Stimulated activated CD8-positive, alpha-beta memory T cell treated with anti-CD3 and anti-CD28 coated beads, Interleukin-7, amount 100 ng/mL, for 48 hours (primary cell): Measurements from ENCODE around the gene MTCL1.

Experiments used
- DNase-seq, 2 donors: peaks; one replicate each; pipeline ENCODE4 v3.0.0-alpha.2; 2020; ENCODE audit warnings: low read depth in 1 of 2; ENCODE audit errors: extremely low read depth in 1 of 2

The MTCL1 gene

DNA sequence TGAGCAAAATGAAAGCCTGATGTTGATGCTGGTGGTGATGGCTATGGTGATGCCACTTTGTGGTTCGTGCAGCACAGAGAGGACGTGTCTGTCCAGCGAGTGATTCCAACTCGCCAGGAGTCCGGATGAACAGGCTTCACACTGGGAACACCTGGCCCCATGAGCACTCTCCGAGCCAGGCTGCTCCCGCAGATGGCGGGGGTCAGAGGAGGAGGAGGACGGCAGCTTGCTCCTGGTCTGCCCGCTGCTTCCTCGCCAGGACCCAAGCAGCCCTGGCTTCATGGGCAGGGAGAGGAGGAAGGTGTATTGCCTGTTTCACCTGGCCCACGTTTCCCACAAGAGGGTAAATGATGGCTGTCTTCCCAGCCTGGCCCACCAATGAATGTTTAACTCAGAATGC is 121.6 kb downstream of the MTCL1 start:
- DNase-seq, result no peak

GRCh38 chr18:8828300-8828699 is 122.9 kb downstream of the MTCL1 start:
- no peak for DNase-seq

GRCh38 chr18:8828798-8829197 is 123.4 kb downstream of the MTCL1 start:
- DNase-seq, result no peak

DNA sequence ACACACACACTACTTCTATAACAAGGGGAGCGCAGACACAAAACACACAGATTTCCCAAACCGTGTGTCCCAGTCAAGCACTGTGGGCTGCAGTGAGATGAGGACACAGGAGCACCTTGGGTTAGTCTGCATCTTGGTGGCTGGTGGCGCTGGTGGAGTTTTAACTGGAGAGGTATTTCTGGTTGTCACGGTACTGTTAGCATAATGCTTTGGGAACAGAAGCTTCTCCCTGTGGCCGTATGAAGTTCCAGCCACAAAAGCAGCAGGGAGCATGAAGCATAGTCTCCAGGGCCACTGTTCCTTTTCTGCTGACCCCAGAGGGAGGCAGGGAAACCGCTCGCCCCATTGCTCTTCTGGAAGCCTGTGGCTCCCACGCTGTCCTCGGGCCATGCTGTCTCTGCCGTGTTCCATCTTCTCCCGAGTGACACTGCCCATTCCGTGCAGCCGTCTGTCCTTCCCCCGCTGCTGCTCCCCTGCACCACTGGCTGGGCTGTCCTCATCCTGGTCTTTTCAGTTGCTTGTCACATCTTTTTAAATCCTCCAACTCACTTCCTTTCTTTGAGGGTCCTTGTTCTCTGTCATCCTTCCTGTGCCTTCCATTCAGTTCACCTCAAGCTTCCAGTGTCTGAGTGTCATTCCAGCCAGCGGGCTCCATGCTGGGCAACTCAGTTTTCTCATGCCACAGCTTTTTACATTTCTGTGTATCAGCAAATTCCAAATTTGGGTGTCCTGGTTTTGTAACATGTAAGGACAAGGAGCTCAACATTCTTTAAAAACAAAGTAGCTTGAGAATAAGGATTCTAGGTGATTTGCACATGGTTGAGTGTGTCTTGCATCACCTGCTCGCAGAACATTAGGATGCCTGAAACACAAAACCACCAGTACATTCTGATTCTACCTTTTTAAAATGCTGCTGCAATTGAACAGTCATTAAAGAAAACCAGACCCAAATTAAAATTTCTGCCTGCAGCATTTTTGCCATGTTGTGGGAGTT is 125.0 kb downstream of the MTCL1 start:
- DNase-seq, result no peak

- DNase-seq, result no peak
These were observed 125.8 kb downstream of the MTCL1 start for GRCh38 chr18:8831112-8831511.

DNA sequence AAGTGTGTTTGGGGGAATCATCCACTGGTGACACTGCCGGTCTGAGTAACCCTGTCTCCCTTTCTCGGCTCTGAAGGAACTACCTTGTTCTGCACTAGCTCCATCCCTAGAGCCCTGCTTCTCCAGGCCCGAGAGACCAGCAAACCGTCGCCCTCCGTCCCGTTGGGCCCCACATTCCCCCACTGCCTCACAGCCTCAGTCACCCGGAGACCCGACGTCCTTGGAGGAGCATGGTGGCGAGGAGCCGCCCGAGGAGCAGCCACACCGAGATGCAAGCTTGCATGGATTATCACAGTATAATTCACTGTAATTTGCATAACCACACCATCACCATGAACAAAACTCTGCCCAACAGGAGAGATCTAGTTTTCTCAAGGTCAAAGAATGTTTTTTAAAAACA is 126.2 kb downstream of the MTCL1 start:
- no peak for DNase-seq

GRCh38 chr18:8833480-8833879 is 128.1 kb downstream of the MTCL1 start:
- DNase-seq, result no peak

DNA sequence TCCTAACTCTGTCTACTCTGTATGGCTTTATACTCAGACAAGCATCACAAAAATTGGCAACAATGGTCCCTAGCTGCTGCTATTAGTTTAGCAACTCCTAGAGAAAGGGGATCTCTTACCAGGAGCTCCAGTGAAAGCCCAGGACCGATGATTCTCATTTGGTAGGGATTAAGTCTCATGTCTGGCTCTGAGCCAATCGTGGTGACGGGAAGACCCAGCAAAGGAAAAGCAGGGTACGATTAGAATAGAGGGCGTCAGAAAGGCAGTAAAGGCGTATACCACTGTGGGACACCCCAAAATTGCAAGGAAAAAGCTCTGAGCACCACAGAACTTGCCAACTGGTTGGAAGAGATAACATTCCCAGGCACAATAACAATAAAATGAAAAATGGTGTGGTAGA is 129.5 kb downstream of the MTCL1 start:
- DNase-seq, result no peak

DNA sequence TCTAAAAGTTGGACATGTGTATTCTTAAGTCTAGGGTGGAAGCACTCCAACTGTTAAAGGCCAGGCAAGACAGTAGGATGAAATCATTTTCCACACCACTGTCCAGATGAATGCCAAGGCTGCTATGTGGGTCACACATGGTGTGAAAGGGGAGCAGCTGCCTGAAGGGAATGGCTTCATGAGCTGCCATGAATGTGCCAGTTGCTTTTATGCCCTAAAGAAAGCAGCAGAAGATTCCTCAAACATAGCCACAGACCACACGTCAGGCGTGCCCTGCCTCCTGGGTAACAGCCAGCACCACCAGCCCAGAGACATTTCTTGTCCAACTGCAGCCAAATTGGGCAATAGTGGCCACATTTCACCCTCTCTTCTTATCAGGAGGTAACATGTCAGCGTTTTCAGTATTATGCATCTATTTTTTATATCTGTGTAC is 130.2 kb downstream of the MTCL1 start:
- no peak for DNase-seq

GRCh38 chr18:8839281-8839680 is 133.9 kb downstream of the MTCL1 start:
- no peak for DNase-seq

DNA sequence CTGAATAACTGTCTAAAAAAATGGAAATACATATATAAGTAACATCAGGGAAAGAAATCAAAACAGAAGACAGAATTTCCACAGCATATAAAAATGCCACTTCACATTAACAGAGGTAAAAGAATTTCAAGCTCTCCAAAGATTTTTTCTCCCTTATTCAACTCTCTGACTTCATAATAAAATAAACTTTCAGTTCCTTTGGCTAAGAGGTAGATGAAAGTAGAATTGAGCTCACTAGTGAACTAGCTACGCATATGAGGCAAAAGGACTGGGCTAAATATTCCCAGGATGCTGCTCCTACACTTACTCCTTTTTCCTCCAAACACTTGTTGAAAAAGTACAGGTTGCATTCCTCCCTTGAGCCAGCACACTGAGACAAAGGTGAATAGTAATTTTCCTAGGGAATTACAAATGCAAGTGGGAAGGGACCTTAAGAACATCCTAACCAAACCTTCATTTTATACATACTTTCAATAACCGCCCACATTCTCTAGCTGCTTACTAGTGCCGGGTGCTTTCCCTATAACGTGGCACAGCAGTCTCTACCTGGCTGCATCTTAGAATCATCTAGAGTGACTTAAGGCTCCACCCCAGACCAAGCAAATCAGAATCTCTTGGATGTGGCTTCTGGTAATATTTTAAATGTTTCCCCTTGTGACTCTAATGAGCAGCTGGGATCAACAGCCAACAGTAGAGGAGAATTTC is 136.6 kb downstream of the MTCL1 start:
- no peak for DNase-seq

GRCh38 chr18:8842506-8842905 is 137.2 kb downstream of the MTCL1 start:
- DNase-seq, result no peak

DNA sequence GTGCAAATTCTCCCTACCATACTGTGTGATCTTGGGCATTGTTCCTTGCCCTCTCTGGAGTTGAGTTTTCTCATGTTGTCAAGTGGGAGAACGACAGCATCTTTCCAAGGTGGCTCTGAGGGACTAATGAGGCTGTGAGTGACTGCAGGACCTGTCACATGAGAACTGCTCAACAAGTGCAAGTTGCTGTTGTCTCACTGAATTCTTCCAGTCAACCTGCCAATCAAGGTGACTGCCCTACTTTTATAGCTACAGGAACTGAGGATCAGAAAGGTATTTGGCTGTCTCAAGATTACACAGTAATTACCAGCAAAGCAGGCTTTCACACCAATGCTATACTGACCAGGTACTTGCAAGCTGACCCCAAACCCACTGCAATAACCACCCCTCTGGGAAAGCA is 137.6 kb downstream of the MTCL1 start:
- no peak for DNase-seq

DNA sequence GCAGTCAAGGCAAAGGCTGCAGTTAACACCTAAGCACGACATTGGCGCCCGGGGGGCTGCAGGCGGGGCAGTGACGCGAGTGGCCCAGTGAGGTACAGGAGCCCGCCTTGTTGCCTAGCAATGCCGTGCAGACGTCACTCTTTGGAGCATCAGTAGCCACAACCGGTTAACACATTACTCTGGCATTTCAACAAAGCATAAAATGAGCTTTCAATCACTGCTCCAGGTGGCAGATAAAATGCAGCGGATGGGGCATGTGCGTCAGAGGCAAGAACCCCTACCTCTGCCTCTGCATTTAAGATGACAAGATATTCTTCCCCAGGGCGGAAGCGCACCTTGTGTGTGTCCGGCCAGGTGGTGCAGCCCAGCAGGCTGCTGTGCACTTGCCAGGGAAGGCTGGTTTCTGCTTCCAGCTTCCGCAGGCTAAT is 139.4 kb downstream of the MTCL1 start:
- no peak for DNase-seq

GRCh38 chr18:8845506-8845905 is 140.2 kb downstream of the MTCL1 start:
- DNase-seq, result no peak

DNA sequence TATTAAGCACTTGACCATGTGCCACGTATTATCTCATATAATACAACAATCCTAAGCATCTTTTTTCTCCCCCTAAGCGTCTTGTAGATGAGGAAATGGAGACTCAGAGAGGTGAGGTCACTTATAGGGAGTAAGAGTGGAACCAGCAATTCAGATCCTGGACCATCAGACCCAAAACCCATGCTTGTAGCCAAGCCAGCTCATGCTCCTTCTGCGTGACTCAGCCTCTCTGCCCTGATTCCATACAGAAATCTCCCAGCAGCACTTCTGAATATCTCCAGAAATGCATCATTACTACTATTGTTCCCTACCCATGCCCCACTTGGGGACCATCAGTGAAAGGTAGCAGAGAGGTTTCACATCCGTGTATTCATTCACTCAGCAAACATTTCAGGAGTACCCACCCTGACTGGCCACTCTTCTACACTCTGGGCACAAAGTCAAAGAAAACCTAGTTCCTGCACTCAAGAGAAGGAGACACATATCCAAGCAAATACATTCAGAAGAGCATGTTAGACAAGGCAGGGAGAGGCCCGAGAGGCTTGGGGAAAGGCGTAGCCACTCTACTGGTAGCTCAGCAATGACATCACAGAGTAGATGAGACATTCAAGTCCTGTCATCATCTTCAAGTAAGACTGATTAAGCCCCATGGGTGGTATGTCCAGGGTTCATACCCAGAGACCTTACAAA is 141.9 kb downstream of the MTCL1 start:
- DNase-seq, result no peak

GRCh38 chr18:8847900-8848299 is 142.5 kb downstream of the MTCL1 start:
- no peak for DNase-seq

- no peak for DNase-seq
These were observed 143.2 kb downstream of the MTCL1 start for GRCh38 chr18:8848541-8848940.

DNA sequence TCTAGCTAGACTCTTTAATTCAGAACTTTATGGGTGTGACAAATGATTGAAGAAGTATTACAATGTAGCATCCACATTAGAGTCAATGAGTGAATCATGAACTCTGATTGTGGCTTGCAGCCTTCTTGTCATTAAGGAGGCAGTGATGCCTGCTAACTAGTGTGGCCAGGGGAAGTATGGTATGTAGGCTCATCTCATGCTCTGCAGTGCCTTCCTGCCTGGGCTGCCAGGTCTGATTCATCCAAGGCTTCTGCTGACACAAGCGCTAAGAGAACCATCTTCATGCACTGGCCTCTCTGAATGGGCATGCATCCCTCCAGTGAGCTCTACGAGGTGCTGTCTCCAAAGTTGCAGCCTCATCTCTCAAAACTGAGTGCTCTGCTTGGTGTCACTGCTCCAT is 144.3 kb downstream of the MTCL1 start:
- DNase-seq, result no peak

DNA sequence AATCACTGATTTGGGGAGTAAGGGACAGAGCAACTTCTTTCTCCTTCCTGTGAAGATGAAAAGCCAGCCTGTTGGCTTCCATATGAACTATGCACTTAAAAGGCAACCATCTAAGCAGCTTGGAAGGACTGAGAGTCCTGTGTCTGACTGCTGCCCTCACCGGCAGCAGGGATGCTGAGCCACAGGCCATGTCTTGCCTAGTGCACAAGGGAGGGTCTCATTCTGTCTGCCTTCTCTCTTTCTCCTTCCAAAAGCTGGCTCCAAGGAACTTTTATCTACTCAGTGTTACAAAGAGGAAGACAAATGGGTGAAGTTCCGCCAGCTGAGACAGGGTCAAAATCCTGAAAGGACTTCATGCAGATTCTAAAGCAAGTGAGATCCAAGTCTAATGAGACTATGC is 146.3 kb downstream of the MTCL1 start:
- no peak for DNase-seq

DNA sequence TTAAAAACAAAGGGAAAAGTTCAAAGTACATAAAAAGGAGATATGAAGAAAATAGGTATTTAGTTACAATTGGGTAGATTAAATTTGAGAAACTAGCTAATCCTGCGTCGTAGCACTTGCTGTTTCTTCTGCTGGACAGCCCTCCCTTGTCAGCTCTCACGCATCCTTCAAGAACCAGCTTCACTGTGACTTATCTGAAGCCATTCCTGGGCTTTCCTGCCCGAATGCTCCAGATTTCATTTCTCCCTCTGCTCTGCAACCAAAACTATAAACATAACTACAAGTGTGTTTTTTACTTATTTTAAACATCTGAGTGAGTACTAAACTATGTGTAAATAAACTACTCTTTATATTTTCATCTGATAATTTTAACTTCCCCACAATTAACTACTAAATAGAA is 149.2 kb downstream of the MTCL1 start:
- no peak for DNase-seq
